SK-N-MC (cell line): ENCODE results near the gene CFAP58.

Experiments used
- DNase-seq: peaks from one replicate; pipeline ENCODE4 v3.0.0-alpha.2; 2011; ENCODE audit warnings: low read depth, low spot score
- H3K27ac ChIP-seq: fragments of 200-600 bp; sonication (generic); 2 replicates; pipeline ENCODE4 v1.5.1; 2016; ENCODE audit warnings: mixed run types
- H3K36me3 ChIP-seq: fragments of 200-600 bp; sonication (generic); 2 replicates; pipeline ENCODE4 v1.6.1; 2017; ENCODE audit warnings: antibody characterized with exemption, low read length, mixed read lengths; ENCODE audit not compliant: insufficient read depth
- H3K4me3 ChIP-seq: fragments of 200-600 bp; sonication (generic); 2 replicates; pipeline ENCODE4 v1.5.1; 2016
- H3K9ac ChIP-seq: fragments of 200-600 bp; sonication (generic); 2 replicates; pipeline ENCODE4 v1.8.0; 2017; ENCODE audit warnings: mixed run types, mixed read lengths; ENCODE audit not compliant: insufficient read length
- H3K9me3 ChIP-seq: fragments of 200-600 bp; sonication (generic); 2 replicates; pipeline ENCODE4 v1.6.1; 2017; ENCODE audit warnings: low read depth, mild to moderate bottlenecking, antibody characterized with exemption, low read length, moderate library complexity, mixed read lengths
- EZH2 ChIP-seq: fragments of 200-600 bp; sonication (generic); IDR thresholded peaks from one replicate; pipeline ENCODE4 v1.6.1; 2017; ENCODE audit warnings: antibody characterized with exemption
- FOXP2 ChIP-seq: optimal IDR thresholded peaks from 2 replicates; pipeline ENCODE3; 2011; ENCODE audit warnings: mild to moderate bottlenecking, moderate library complexity; ENCODE audit not compliant: insufficient read depth; ENCODE audit errors: extremely low read length, control extremely low read depth
- POLR2AphosphoS5 ChIP-seq: IDR thresholded peaks from 2 replicates; pipeline ENCODE4 v1.6.1; 2012; ENCODE audit warnings: mild to moderate bottlenecking, low read depth, low read length, borderline replicate concordance

Gene CFAP58

DNA sequence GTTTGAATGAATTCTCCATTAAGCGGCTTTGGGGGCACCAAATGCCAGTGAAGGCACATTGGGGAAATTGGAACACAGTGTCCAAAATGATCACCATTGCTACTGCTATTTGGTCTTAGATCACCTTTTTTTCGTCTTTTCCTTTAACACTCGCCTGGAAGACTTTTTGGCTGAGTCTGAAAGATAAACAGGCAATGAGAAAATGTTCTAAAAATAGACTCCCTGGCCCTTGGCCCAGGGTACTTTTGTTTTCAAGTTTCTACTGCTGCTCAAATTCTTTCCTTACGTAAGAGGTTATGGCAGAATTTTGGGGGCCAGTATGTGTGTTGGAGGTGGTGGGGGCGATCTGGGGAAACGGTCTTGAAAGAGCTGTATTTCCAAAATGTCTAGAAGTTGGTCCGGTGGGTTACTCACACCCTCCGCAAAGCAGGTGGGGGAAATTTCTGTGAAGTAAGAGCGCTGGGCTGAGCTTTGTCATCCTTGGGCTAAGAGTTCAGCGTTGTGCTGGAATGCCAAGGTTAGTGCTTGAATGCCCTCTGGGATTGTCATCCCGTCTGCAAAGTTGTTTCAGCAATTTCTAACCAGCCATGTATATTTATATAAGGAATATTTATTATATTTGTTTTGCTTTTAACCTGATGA lies 14.0 kb upstream of the CFAP58 start:
- DNase-seq = no peak

DNA sequence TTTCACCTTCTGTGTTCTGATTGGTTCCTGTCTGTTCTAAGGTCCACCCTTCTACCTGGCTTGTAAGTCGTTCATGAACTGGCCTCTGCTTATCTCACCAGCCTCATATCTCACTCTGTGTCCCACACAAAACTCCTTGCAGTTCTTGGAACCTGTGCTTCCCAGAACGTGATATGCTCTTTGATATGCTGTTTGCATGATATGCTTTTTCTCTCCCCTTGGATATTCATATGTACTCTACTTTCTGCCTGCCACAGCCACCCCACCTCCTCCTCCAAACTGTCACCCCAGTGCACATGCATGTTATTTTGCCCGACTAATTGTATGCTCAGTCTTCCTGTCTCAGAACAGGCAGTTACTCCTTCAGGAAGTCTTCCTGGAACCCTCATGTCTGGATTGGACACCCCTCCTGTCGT lies 13.5 kb upstream of the CFAP58 start:
- TF ChIP-seq POLR2AphosphoS5 = no peak
- TF ChIP-seq EZH2 = no peak
- no peak for TF ChIP-seq FOXP2
- Histone ChIP-seq H3K9ac (no peak overlapping the region), H3K9me3 (no peaks in the 10 kb centered on the region), H3K36me3 (no peaks in the 10 kb centered on the region), H3K27ac (no peak overlapping the region), H3K4me3 (no peak overlapping the region)
- no peak for DNase-seq

More for the DNA sequence above, 14.0 kb upstream of the CFAP58 start:
- TF ChIP-seq POLR2AphosphoS5 = no peak
- TF ChIP-seq EZH2 = no peak
- TF ChIP-seq FOXP2 = no peak
- peak overlapping the region; percentile 94; the same call in 1 of the 2 replicates for H3K27ac ChIP-seq
- H3K36me3 ChIP-seq = no peaks in the 10 kb centered on the region
- no peaks in the 10 kb centered on the region for H3K9me3 ChIP-seq
- H3K9ac ChIP-seq = no peak overlapping the region
- H3K4me3 ChIP-seq = peak overlapping the region; percentile 85

DNA sequence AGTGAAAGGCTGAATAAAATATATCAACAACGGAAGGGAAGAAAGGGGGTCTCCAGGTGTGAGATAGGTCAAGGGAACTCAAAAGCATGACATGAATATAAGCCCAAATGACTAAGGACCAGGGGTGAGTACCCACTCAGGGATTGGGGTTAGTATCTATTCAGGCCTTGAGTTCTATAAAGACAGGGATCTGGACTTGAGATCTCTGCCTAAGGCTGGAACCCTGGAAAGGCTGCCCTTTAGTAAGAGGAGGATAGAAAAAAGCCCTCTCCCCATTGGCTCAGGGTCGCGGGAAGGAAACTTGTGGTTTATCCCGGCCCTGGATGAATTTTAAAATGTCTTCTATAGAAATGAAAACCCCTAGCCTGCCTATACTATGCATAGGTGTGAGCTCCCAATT lies 13.0 kb upstream of the CFAP58 start:
- Histone ChIP-seq H3K27ac (no peak overlapping the region), H3K36me3 (no peaks in the 10 kb centered on the region), H3K4me3 (no peak overlapping the region), H3K9ac (no peak overlapping the region), H3K9me3 (no peaks in the 10 kb centered on the region)
- no peak for TF ChIP-seq EZH2
- no peak for TF ChIP-seq POLR2AphosphoS5
- no peak for TF ChIP-seq FOXP2
- no peak for DNase-seq

DNA sequence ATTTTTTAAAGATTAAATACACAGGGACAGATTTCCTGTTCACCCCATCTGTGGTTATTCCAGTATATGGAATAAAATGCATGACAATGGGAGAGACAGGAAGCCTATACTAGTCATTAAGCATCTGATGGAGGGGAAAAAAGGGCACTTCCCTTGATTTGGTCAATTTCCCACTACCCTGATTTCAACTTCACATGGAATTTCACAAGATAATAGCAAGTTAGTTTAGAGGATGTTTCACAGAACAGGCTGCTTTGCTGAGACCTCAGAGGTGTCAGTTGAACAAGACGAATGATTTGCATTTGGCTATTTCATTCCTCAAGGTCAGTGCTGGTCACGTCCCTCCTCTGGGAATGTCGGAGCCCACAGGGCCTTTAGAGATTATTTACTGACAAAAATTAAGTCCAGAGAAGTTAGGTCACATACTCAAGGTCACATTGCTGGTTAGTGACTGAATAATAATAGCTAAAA lies 10.7 kb upstream of the CFAP58 start:
- H3K27ac ChIP-seq = no peak overlapping the region
- H3K9ac ChIP-seq = no peak overlapping the region
- no peak overlapping the region for H3K4me3 ChIP-seq
- no peak for TF ChIP-seq POLR2AphosphoS5
- no peak for TF ChIP-seq EZH2
- TF ChIP-seq FOXP2 = no peak
- H3K36me3 ChIP-seq = no peaks in the 10 kb centered on the region
- no peaks in the 10 kb centered on the region for H3K9me3 ChIP-seq
- DNase-seq = no peak

DNA sequence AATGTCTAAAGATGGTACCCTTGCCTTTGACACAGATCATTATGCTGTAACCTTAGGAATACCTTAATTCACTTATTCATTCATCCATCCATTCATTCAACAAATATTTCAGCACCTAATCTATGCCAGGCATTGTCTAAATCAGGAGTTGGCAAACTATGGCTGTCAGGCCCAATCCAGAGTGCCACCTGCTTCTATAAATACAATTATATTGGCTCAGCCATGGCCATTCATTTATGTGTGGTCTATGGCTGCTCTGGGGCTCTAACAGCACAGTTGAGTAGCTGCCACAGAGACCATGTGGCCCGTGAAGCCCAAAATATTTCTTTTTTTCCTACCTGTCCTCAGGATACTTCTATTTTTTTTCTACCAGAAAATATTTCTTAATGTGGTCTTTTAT lies 9.4 kb upstream of the CFAP58 start:
- Histone ChIP-seq H3K9ac (no peak overlapping the region), H3K27ac (no peak overlapping the region), H3K9me3 (no peaks in the 10 kb centered on the region), H3K4me3 (no peak overlapping the region), H3K36me3 (no peaks in the 10 kb centered on the region)
- TF ChIP-seq POLR2AphosphoS5 (no peak), FOXP2 (no peak), EZH2 (no peak)
- no peak for DNase-seq

DNA sequence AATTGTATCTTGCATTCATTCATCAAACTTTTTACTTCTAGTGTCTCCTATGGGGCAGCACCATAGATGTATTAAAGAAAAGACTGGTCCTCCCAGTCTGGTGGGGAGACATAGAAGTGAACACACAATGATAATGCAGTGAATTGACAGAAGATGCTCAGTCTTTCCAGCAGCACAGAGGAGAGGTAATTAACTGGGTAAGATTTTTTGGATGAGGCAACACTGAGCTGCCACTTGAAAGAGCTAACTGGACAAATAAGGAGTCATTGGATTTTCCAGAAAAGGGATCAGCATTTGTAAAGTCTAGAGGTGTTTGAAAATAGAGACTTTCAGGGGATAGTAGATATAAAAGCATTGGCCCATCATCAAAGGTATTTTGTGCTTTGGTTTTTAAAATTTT lies 8.1 kb upstream of the CFAP58 start:
- H3K9me3 ChIP-seq = no peaks in the 10 kb centered on the region
- H3K36me3 ChIP-seq = no peaks in the 10 kb centered on the region
- TF ChIP-seq POLR2AphosphoS5 = no peak
- no peak overlapping the region for H3K4me3 ChIP-seq
- H3K27ac ChIP-seq = no peak overlapping the region
- no peak for DNase-seq
- H3K9ac ChIP-seq = no peak overlapping the region

DNA sequence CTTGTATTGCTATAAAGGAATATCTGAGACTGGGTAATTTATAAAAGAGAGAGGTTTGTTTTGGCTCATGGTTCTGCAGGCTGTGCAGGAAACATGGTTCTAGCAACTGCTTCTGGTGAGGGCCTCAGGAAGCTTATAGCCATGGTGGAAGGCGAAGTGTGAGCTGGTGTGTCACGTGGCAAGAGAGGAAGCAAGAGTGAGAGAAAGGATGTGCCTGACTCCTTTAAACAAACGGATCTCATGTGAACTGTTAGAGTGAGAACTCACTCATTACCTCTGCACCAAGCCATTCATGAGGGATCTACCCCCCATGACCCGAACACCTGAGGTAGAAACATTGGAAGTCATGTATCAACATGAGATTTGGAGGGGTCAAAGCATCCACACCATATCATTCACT lies 7.7 kb upstream of the CFAP58 start:
- DNase-seq = no peak
- Histone ChIP-seq H3K9ac (no peak overlapping the region), H3K9me3 (no peaks in the 10 kb centered on the region), H3K36me3 (no peaks in the 10 kb centered on the region), H3K27ac (no peak overlapping the region), H3K4me3 (no peak overlapping the region)
- TF ChIP-seq POLR2AphosphoS5 (no peak), FOXP2 (no peak), EZH2 (no peak)

DNA sequence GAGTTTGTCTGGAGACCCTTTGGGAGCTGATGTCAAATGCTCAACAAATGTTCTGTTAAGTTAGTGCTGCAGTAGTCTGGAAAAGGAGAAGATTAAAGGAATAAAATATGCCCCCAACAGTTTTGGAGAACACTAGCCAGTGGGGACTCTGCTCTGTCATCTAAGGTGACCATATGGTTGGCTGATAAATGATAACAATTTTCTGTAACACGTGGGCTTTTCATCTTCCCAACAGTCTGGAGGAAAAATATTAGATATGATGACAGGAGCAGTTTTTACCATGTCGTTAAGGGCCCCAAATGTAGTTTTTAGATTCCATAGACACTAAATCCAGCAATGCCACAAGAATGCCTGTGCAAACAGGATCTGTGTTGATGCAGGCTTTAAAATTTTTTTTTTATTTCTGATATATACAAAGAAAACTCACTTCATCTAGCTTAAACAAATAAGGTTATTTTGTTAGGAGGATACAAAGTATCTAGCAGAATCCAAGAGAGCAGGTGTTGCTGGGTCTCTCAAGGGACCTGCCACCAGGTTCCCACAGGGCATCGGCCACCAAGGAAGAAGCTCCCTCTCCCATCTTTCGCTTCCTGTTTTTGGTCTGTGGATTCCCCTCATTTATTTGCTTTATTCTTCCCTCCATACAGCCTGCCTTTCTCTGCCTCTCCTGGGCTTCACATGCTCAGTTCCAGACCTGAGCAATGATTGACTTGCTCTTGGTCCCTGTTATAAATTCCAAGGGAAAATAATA lies 6.2 kb upstream of the CFAP58 start:
- H3K9ac ChIP-seq = no peak overlapping the region
- H3K4me3 ChIP-seq = no peak overlapping the region
- TF ChIP-seq FOXP2 (no peak), POLR2AphosphoS5 (no peak)
- no peak overlapping the region for H3K27ac ChIP-seq
- no peaks in the 10 kb centered on the region for H3K9me3 ChIP-seq
- no peak for DNase-seq
- H3K36me3 ChIP-seq = no peaks in the 10 kb centered on the region

DNA sequence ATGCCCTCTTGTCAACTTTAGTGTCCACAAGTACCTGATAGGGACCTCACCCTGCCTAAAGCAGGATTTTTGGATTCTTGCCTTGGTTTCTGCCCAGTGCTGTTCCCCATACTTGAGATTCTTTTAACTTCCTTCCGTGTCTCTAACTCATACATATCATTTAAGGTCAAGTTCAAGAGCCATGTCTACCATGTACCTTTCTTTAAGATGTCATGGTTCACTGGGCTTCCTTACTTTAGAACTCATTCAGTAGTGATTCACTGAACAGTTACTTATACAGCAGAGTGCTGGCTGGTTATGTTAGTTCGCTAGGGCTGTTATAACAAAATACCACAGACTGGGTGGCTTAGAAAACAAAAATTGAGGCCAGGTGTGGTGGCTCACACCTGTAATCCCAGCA lies 5.0 kb upstream of the CFAP58 start:
- Histone ChIP-seq H3K4me3 (no peak overlapping the region), H3K36me3 (no peaks in the 10 kb centered on the region), H3K9me3 (no peaks in the 10 kb centered on the region), H3K27ac (no peak overlapping the region), H3K9ac (no peak overlapping the region)
- no peak for TF ChIP-seq EZH2
- TF ChIP-seq POLR2AphosphoS5 = no peak
- TF ChIP-seq FOXP2 = no peak
- no peak for DNase-seq
